ENCODE measurements around the gene SLC17A5.
A peak's percentile ranks its signal among the peaks of the same experiment; 100 is the strongest.
"Not testable (repeated sequence)": the region's sequence is repeated elsewhere in the genome, so short reads cannot be mapped to it uniquely, and the experiment has no call there.

Gene SLC17A5

GRCh38 chr6:73614802-73615201 lies 39.0 kb downstream of the SLC17A5 start:
- no peak for DNase-seq (ENCODE audit: low spot score)

DNA sequence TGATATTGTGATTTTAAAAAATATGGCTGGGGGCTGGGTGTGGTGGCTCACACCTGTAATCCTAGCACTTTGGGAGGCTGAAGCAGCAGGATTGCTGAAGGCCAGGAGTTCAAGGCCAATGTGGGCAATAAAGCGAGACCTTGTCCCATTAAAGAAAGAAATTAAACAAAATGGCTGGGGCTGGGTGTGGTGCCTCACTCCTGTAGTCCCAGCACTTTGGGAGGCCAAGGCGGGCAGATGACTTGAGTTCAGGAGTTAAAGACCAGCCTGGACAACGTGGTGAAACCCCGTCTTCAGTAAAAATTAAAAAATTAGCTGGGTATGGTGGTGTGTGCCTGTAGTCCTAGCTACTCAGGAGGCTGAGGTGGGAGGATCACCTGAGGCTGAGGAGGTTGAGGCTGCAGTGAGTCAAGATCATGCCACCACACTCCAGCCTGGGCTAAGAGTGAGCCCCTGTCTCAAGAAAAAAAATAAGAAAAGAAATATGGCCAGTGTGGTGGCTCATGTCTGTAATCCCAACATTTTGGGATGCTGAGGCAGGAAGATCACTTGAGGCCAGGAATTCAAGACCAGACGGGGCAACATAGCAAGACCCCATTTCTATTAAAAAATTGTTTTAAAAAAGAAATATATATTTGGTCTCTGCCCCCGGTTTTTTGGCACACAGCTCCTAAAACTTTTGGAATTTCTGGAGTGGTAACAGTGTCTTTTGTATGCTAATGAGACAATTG lies 39.8 kb downstream of the SLC17A5 start:
- DNase-seq (ENCODE audit: low spot score), result no peak

DNA sequence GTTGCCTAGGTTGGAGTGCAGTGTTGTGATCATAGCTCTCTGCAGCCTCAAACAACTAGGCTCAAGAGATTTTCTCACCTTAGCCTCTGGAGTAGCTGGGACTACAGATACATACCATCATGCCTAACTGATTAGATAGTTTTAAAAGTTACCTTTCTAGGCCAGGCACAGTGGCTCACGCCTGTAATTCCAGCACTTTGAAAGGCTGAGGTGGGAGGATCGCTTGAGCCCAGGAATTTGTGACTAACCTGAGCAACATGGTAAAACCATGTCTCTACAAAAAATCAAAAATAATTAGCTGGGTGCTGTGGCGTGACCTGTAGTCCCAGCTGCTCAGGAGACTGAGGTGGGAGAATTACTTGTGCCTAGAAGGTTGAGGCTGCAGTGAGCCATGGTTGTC lies 41.2 kb downstream of the SLC17A5 start:
- DNase-seq (ENCODE audit: low spot score), result no peak

- no peak for DNase-seq (ENCODE audit: low spot score)
Observed at GRCh38 chr6:73610444-73611275, 43.1 kb downstream of the SLC17A5 start.

GRCh38 chr6:73608761-73609160 lies 45.0 kb downstream of the SLC17A5 start:
- DNase-seq (ENCODE audit: low spot score), result no peak

DNA sequence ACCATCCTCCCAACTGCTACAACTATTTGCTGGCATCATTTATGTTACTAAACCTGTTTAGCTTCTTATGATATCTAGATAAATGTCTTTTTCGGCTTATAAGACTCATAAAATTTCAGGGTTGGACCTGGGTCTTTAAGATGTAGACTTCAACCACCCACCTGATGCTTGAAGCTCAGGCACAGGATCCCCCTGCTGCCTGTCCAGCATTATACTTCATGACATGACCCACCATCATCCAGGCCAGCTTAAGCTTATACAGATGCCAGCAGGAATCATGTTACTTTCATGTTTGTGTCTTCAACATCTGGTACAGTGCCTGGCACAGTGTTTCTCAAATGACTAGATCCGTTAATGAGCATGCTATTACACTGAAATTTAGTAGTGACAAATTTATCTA lies 47.4 kb downstream of the SLC17A5 start:
- no peak for DNase-seq (ENCODE audit: low spot score)

- DNase-seq (ENCODE audit: low spot score), result no peak
Observed at GRCh38 chr6:73604461-73604860, 49.3 kb downstream of the SLC17A5 start.

GRCh38 chr6:73604020-73604419 lies 49.8 kb downstream of the SLC17A5 start:
- no peak for DNase-seq (ENCODE audit: low spot score)

DNA sequence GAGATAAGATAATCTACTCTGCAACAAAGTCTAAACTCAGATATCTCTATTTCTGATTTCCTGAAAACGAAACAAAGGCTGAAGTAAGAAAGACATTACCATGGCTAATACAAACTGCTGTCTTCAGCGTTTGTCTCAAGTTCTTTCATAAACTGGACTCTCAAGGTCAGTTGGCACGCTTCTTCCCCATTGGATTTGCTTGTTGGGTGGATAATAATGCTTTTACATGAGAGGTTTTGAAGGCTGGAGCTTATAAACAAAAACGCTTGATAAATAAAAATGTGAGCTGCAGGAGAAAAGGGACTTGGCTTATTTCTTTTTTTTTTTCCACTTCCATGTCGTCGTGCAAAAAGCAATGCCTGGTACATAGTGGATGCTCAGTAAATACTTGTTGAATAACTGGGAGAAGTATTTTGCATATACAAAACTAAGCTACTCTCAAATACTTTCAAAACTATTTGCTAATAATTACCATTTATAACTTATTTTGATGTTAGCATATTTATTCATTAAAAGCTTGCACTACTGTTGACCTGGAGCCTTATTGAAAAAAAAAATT lies 67.3 kb downstream of the SLC17A5 start:
- DNase-seq (ENCODE audit: low spot score), result no peak

- no peak for DNase-seq (ENCODE audit: low spot score)
Observed at GRCh38 chr6:73585566-73586415, 68.0 kb downstream of the SLC17A5 start.

- DNase-seq (ENCODE audit: low spot score), result no peak
Observed at GRCh38 chr6:73581293-73581692, 72.5 kb downstream of the SLC17A5 start.

DNA sequence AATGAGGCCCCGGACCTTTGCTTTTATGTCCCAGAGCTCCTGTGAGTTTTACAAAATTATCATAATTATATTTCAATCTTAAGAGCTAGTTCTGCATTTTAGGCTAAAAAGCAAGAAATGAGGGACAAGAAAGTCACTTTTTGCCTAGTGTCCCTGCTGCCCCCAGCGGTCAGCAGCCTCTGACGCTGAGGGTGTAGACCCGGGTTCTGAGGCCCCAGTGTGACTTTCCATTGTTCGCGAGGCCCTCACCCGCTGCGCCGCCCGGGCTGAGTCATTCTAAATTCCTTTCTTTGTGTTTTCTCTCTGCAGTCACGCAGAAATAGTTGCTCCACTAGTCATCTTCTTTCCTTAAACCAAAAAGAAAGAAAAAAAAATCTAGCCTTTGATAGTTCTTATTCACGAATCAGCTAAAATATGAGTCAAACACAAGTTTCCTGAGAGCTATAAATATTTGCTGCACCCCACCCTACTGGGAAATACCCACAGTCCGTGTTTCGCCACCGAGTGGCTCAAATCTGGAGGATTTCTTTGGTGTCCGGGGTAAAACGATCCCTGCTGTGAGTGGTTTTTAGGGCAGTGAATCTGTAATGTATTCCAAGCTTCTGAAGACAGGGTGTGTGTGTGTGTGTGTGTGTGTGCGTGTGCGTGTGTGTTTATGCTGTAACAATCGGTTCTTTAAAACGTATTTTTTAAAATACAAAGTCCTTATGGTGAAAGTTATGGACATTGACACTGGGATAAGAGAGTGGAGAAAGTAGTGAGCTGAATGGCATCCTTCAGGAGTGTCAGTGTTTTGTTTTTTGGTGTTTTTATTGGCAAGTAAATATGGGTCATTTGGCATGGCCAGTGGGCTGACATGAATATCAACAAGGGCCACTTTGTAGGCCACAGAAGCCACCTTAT lies 73.3 kb downstream of the SLC17A5 start:
- DNase-seq (ENCODE audit: low spot score), result peak; percentile 82

GRCh38 chr6:73579851-73580246 lies 73.9 kb downstream of the SLC17A5 start:
- no peak for DNase-seq (ENCODE audit: low spot score)

DNA sequence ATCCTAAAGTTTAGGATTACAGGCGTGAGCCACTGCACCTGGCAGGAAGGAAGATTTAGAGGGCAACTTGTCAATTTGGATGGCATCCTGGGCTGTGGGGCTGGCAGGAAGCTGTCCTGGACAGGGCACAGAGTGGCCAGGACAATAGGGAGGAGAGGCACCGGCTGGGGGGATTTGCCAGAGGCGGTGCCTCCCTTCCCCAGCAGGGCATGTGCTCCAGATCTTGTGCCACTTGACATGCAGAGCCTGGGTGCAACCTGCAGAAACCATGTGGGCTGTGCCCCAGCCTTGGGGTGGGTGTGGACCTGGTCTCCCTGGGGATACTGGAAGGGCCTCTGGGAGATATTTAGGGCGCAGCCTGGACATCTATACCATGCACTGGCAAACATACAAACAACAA lies 74.4 kb downstream of the SLC17A5 start:
- no peak for DNase-seq (ENCODE audit: low spot score)

- DNase-seq (ENCODE audit: low spot score), result no peak
Observed at GRCh38 chr6:73577676-73578075, 76.1 kb downstream of the SLC17A5 start.

DNA sequence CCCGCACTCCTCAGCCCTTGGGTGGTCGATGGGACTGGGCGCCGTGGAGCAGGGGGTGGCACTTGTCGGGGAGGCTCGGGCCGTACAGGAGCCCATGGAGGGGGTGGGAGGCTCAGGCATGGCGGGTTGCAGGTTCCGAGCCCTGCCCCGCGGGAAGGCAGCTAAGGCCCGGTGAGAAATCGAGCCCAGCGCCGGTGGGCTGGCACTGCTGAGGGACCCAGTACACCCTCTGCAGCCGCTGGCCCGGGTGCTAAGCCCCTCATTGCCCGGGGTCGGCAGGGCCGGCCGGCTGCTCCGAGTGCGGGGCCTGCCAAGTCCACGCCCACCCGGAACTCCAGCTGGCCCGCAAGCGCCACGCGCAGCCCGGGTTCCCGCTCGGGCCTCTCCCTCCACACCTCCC lies 81.3 kb downstream of the SLC17A5 start:
- DNase-seq (ENCODE audit: low spot score), result not testable (repeated sequence)

DNA sequence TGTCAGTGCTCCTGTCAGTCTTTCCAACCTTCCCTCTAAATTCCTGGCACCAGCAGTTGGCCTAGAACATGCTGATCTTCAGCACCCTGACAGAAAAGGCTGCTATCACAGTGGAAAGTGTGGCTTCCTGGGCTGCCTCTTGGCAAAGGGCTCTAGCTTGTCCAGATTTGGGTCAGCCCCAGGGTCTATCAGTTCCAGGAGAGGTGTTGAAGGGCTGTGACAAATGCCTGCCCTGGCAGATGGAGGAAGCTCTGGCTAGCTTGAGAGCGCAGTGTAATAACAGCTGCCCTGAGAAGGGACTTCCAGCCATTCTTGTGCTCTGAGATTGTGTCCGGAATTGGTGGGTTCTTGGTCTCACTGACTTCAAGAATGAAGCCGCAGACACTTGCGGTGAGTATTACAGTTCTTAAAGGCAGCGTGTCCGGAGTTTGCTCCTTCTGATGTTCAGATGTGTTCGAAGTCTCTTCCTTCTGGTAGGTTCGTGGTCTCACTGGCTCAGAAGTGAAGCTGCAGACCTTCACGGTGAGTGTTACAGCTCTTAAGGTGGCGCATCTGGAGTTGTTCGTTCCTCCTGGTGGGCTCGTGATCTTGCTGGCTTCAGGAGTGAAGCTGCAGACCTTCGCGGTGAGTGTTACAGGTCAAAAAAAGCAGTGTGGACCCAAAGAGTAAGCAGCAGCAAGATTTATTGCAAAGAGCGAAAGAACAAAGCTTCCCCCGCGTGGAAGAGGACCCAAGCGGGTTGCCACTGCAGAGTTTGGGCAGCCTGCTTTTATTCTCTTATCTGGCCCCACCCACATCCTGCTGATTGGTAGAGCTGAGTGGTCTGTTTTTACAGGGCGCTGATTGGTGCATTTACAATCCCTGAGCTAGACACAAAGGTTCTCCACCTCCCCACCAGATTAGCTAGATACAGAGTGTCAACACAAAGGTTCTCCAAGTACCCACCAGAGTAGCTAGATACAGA lies 82.3 kb downstream of the SLC17A5 start:
- not testable (repeated sequence) for DNase-seq (ENCODE audit: low spot score)

- DNase-seq (ENCODE audit: low spot score), result no peak
Observed at GRCh38 chr6:73569121-73569520, 84.7 kb downstream of the SLC17A5 start.

DNA sequence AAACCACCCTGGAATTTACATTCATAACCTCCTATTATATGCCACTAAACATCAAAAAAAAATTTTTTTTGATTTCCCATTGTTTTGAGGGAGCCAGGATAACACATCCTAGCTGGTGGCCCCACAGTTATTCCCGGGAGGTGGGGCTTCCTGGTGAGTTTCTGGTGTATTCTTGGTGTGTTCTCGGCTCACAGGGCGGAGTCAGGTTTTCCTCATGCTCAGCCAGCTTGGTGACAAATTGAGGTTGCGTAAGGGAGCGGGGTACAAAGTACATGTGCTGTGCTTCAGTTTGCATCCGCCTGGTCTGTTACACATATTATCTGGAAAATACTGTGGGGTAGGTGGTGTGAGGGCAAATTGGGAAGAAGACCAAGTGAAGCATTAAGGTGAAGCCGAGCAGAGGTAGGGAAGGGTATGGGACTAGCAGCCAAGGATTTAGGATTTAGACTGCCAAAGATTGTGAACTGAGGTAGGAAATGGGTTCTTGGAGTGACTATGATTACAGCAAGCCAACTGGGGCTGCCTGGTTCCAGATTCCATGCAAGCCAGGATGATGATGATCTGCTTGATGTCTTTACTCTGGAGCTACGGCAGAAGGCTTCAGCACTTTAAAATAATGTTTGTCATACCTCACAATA lies 86.7 kb downstream of the SLC17A5 start:
- no peak for DNase-seq (ENCODE audit: low spot score)
